PC-9 (cell line): ENCODE measurements around the gene BPI. TPM values are rescaled to one million over a fixed set of nuclear protein-coding genes. Genes with fewer than 3 reads are reported as not detected.

ENCODE experiments used
- BruUV-seq: library from RNA; stranded (reverse); fragments of 400-500 nt; replicated peaks from 2 replicates; lab custom pipeline; 2021; lab: Mats Ljungman, UMichigan
- CTCF ChIA-PET: fragments of 300-600 bp; sonication (Branson Sonifier 250); formaldehyde crosslinking; loops from one replicate; lab custom pipeline; 2022; ENCODE audit warnings: antibody characterized with exemption; lab: Charles Lee
- POLR2A ChIA-PET: fragments of 300-600 bp; sonication (Branson Sonifier 250); formaldehyde crosslinking; loops from one replicate; lab custom pipeline; 2022; ENCODE audit warnings: antibody characterized with exemption; ENCODE audit not compliant: unreplicated experiment; lab: Charles Lee
- DNase-seq, 2 experiments: peaks; one replicate each; pipeline versions ENCODE4 v3.0.0 to v3.0.0-alpha.2; 2015 to 2022; ENCODE audit warnings: mixed read lengths in 1 of 2
- H2AFZ ChIP-seq: fragments of 200-600 bp; sonication (generic); 2 replicates; pipeline ENCODE4 v1.8.1; 2017; ENCODE audit warnings: antibody characterized with exemption
- H3F3A ChIP-seq: fragments of 200-600 bp; sonication (generic); 2 replicates; pipeline ENCODE4 v1.8.1; 2017; ENCODE audit warnings: antibody characterized with exemption, mild to moderate bottlenecking, low read depth; ENCODE audit not compliant: insufficient read depth
- H3K27ac ChIP-seq: fragments of 200-600 bp; sonication (generic); 2 replicates; pipeline ENCODE4 v1.6.1; 2016; ENCODE audit warnings: mixed run types
- H3K27me3 ChIP-seq: fragments of 200-600 bp; sonication (generic); 2 replicates; pipeline ENCODE4 v1.6.1; 2016; ENCODE audit warnings: low read depth, mixed run types; ENCODE audit not compliant: insufficient read depth
- H3K36me3 ChIP-seq: fragments of 200-600 bp; sonication (generic); 2 replicates; pipeline ENCODE4 v1.6.1; 2016; ENCODE audit warnings: low read depth, mixed run types
- H3K4me1 ChIP-seq: fragments of 200-600 bp; sonication (generic); replicated peaks from 2 replicates; pipeline ENCODE4 v1.6.1; 2016; ENCODE audit warnings: mixed run types; ENCODE audit not compliant: insufficient read depth
- H3K4me2 ChIP-seq: fragments of 200-600 bp; sonication (generic); 2 replicates; pipeline ENCODE4 v1.6.1; 2017; ENCODE audit warnings: mixed run types
- H3K4me3 ChIP-seq: fragments of 200-600 bp; sonication (generic); 2 replicates; pipeline ENCODE4 v1.6.1; 2016; ENCODE audit warnings: mixed run types
- H3K79me2 ChIP-seq: fragments of 200-600 bp; sonication (generic); 2 replicates; pipeline ENCODE4 v1.6.1; 2017; ENCODE audit warnings: low read depth, mixed run types
- H3K9me2 ChIP-seq: fragments of 200-600 bp; sonication (generic); 2 replicates; pipeline ENCODE4 v1.8.1; 2017; ENCODE audit warnings: mild to moderate bottlenecking; ENCODE audit not compliant: insufficient read depth
- H3K9me3 ChIP-seq: fragments of 200-600 bp; sonication (generic); 2 replicates; pipeline ENCODE4 v1.8.1; 2016; ENCODE audit warnings: low read depth; ENCODE audit not compliant: insufficient read depth
- H4K20me1 ChIP-seq: fragments of 200-600 bp; sonication (generic); 2 replicates; pipeline ENCODE4 v1.8.1; 2017; ENCODE audit not compliant: insufficient read depth
- CTCF ChIP-seq: fragments of 200-600 bp; sonication (generic); conservative IDR thresholded peaks from 2 replicates; pipeline ENCODE4 v1.6.1; 2017; ENCODE audit warnings: mixed run types, antibody characterized with exemption, mild to moderate bottlenecking, moderate library complexity
- EZH2 ChIP-seq: fragments of 200-600 bp; sonication (generic); IDR thresholded peaks from 2 replicates; pipeline ENCODE4 v1.8.0; 2017; ENCODE audit warnings: antibody characterized with exemption, low read depth
- intact Hi-C: fragments of 100-400 bp; cut with micrococcal nuclease; formaldehyde crosslinking; loops from one replicate; pipeline ENCODE4 v1.10.0; 2022; ENCODE audit not compliant: unreplicated experiment
- total RNA-seq: library from RNA; stranded (reverse); gene quantifications from 2 replicates; pipeline ENCODE4 v1.2.3, GENCODE V29; 2021

BPI gene
- total RNA-seq, 1 experiment from 2014 or later: not detected

- no peaks in the 10 kb centered on the region for H3K79me2 ChIP-seq
- TF ChIP-seq EZH2 (no peak), CTCF (no peak)
- H3K27me3 ChIP-seq: peaks cover 56% of the 10 kb centered on the region
- H3K4me1 ChIP-seq: no peaks in the 10 kb centered on the region
- no peak overlapping the region for H3K27ac ChIP-seq
- no peak overlapping the region for H3K4me2 ChIP-seq
- intact Hi-C loops: loop anchor here (5.0 kb wide), 2 partner anchors 157 to 762 kb away; partner anchors contain the start of gene TGM2
- no peaks in the 10 kb centered on the region for H3K36me3 ChIP-seq
- no peaks in the 10 kb centered on the region for H3F3A ChIP-seq
- no peaks in the 10 kb centered on the region for H4K20me1 ChIP-seq
- DNase-seq: no peak
- H3K9me2 ChIP-seq: no peaks in the 10 kb centered on the region
- no peaks in the 10 kb centered on the region for H3K9me3 ChIP-seq
- no TSS peak for BruUV-seq
- ChIA-PET POLR2A (interaction anchor here (0.6 kb wide), 1 partner anchor 103 kb away, joined by 4 read pairs; no protein-coding TSS in a partner anchor), CTCF (no interaction called here)
- H3K4me3 ChIP-seq: no peak overlapping the region
- no peak overlapping the region for H2AFZ ChIP-seq
Observed at GRCh38 chr20:38324159-38324558, 20.2 kb downstream of the BPI start.

GRCh38 chr20:38325167-38325566 lies 21.2 kb downstream of the BPI start:
- TF ChIP-seq EZH2 (no peak), CTCF (no peak)
- no peaks in the 10 kb centered on the region for H3K9me3 ChIP-seq
- ChIA-PET POLR2A (no interaction called here), CTCF (interaction anchor here (0.5 to 0.6 kb wide), 2 partner anchors 13 to 287 kb away, joined by 3 to 4 read pairs; no protein-coding TSS in a partner anchor)
- H3F3A ChIP-seq: no peaks in the 10 kb centered on the region
- no peaks in the 10 kb centered on the region for H4K20me1 ChIP-seq
- no peaks in the 10 kb centered on the region for H3K36me3 ChIP-seq
- H3K4me3 ChIP-seq: no peak overlapping the region
- H3K4me2 ChIP-seq: no peak overlapping the region
- no peaks in the 10 kb centered on the region for H3K79me2 ChIP-seq
- H3K9me2 ChIP-seq: no peaks in the 10 kb centered on the region
- intact Hi-C loops: no loop called here
- H3K4me1 ChIP-seq: no peaks in the 10 kb centered on the region
- no peak overlapping the region for H3K27ac ChIP-seq
- DNase-seq: no peak
- H2AFZ ChIP-seq: no peak overlapping the region
- peaks cover 51% of the 10 kb centered on the region for H3K27me3 ChIP-seq
- no TSS peak for BruUV-seq

DNA sequence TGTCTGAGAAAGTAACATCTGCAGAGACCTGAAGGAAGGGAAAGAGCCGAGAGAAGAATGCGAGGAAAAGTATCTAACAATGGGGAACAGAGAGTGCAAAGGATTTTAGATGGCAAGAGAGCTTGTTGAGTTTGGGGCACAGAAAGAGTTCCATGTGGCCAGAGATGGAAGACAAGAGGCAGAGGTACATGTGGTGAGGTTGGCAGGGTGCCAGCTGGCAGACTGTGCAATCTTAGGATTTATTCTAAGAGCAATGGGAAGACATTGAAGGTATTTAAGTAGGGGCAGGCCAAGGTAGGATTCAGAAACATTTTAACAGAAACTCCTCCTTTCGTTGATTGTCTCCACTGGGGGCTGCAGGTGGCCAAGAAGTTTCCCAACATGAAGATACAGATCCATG lies 21.9 kb downstream of the BPI start:
- H3K9me3 ChIP-seq: no peaks in the 10 kb centered on the region
- DNase-seq: no peak
- H3K4me1 ChIP-seq: no peaks in the 10 kb centered on the region
- H3K4me2 ChIP-seq: no peak overlapping the region
- no TSS peak for BruUV-seq
- H2AFZ ChIP-seq: no peak overlapping the region
- H3K36me3 ChIP-seq: no peaks in the 10 kb centered on the region
- H3K79me2 ChIP-seq: no peaks in the 10 kb centered on the region
- no peaks in the 10 kb centered on the region for H4K20me1 ChIP-seq
- no peaks in the 10 kb centered on the region for H3F3A ChIP-seq
- peaks cover 59% of the 10 kb centered on the region for H3K27me3 ChIP-seq
- ChIA-PET CTCF (interaction anchor here (0.5 kb wide), 1 partner anchor 14 kb away, joined by 3 read pairs; no protein-coding TSS in a partner anchor), POLR2A (no interaction called here)
- no peak overlapping the region for H3K4me3 ChIP-seq
- TF ChIP-seq EZH2 (no peak), CTCF (no peak)
- H3K27ac ChIP-seq: no peak overlapping the region
- intact Hi-C loops: no loop called here
- H3K9me2 ChIP-seq: no peaks in the 10 kb centered on the region
